HepG2 (cell line): Measurements from ENCODE around the gene UBAC2. TPM values are rescaled to one million over a fixed set of nuclear protein-coding genes. Genes with fewer than 3 reads are reported as not detected.

Experiments used
- ATAC-seq: fragments of 200-7000 bp; cut with Tn5 transposase; 3 replicates; pipeline ENCODE4 v1.9.1; 2020; ENCODE audit warnings: mild to moderate bottlenecking, moderate library complexity
- BruUV-seq: library from RNA; stranded (reverse); fragments of 400-500 nt; replicated peaks from 2 replicates; lab custom pipeline; 2021; lab: Mats Ljungman, UMichigan
- CTCF ChIA-PET: fragments of 300-600 bp; formaldehyde crosslinking; extraction: SDS; loops from one replicate; lab custom pipeline; 2021; ENCODE audit warnings: low total read pairs, inconsistent platforms, low intra/inter-chr PET ratio; lab: Yijun Ruan, JAX
- POLR2A ChIA-PET: fragments of 350-600 bp; sonication (Branson Sonifier 250); formaldehyde crosslinking; loops from one replicate; lab custom pipeline; 2020; ENCODE audit warnings: antibody characterized with exemption, inconsistent platforms; lab: Yijun Ruan, JAX
- DNase-seq: peaks from one replicate; pipeline ENCODE4 v3.0.0-alpha.2; 2015; ENCODE audit warnings: low spot score
- FAIRE-seq: peaks from 3 replicates; lab custom pipeline; 2011; peaks lifted over from hg19 to GRCh38; lab: Jason Lieb, UNC
- H2AFZ ChIP-seq: one replicate; pipeline ENCODE4 v1.6.1; 2011; ENCODE audit warnings: low read length, inconsistent platforms
- H3K27ac ChIP-seq: fragments of 300-600 bp; 3 replicates; pipeline ENCODE4 v1.8.0; 2011; ENCODE audit warnings: mixed run types, mild to moderate bottlenecking, mixed read lengths, low read length, inconsistent platforms; ENCODE audit not compliant: insufficient read depth; ENCODE audit errors: extremely low read length
- H3K27me3 ChIP-seq, 2 experiments: fragments of 200-600 bp in 1 of 2; 2 replicates in 1 of 2; 3 replicates in 1 of 2; pipeline versions ENCODE4 v1.6.0 to v1.8.0; 2011; ENCODE audit warnings: low read length in 2 of 2, mild to moderate bottlenecking in 2 of 2, moderate library complexity in 2 of 2, inconsistent platforms in 1 of 2; ENCODE audit not compliant: insufficient read depth in 2 of 2, control insufficient read depth in 1 of 2
- H3K36me3 ChIP-seq, 2 experiments: fragments of 200-600 bp in 1 of 2; replicated peaks in 1 of 2; 2 replicates in 1 of 2; 3 replicates in 1 of 2; pipeline versions ENCODE4 v1.5.1 to v1.8.0; 2011; ENCODE audit warnings: low read length in 2 of 2, inconsistent platforms in 1 of 2; ENCODE audit not compliant: insufficient read depth in 2 of 2, control insufficient read depth in 1 of 2
- H3K4me1 ChIP-seq: 2 replicates; pipeline ENCODE4 v1.5.1; 2012; ENCODE audit warnings: low read length, inconsistent platforms; ENCODE audit not compliant: insufficient read depth
- H3K4me2 ChIP-seq: 2 replicates; pipeline ENCODE4 v1.6.0; 2011; ENCODE audit warnings: low read depth, low read length, inconsistent platforms
- H3K4me3 ChIP-seq, 3 experiments: fragments of 200-600 bp in 1 of 3; sonication (generic), shearing (Covaris generic) in 1 of 3; replicated peaks in 1 of 3; 2 replicates each; pipeline ENCODE4 v1.5.1; 2011 to 2016; ENCODE audit warnings: low read length in 3 of 3, inconsistent platforms in 2 of 3, low read depth in 2 of 3, mild to moderate bottlenecking in 2 of 3, control low read depth in 1 of 3, mixed read lengths in 1 of 3; ENCODE audit not compliant: insufficient read depth in 1 of 3
- H3K79me2 ChIP-seq: one replicate; pipeline ENCODE4 v1.6.1; 2011; ENCODE audit warnings: low read length, inconsistent platforms; ENCODE audit not compliant: insufficient read depth
- H3K9ac ChIP-seq: 2 replicates; pipeline ENCODE4 v1.6.0; 2011; ENCODE audit warnings: mild to moderate bottlenecking, low read depth, low read length, inconsistent platforms; ENCODE audit not compliant: insufficient read depth
- H3K9me3 ChIP-seq: 2 replicates; pipeline ENCODE4 v1.5.1; 2012; ENCODE audit warnings: mild to moderate bottlenecking, low read length
- H4K20me1 ChIP-seq: 2 replicates; pipeline ENCODE4 v1.6.0; 2011; ENCODE audit warnings: inconsistent platforms, mild to moderate bottlenecking, low read length, moderate library complexity; ENCODE audit not compliant: insufficient read depth
- ATF7 ChIP-seq, 2 experiments: fragments of 450-650 bp in 1 of 2; sonication (generic) in 1 of 2; formaldehyde crosslinking in 1 of 2; IDR thresholded peaks; 2 replicates each; pipeline versions ENCODE4 v1.4.0 to v1.6.1; 2016 to 2020; ENCODE audit warnings: antibody characterized with exemption in 1 of 2, mild to moderate bottlenecking in 1 of 2, missing genetic modification reagents in 1 of 2
- ATF7-NPFF ChIP-seq: sonication (generic); formaldehyde crosslinking; IDR thresholded peaks from 2 replicates; pipeline ENCODE4 v1.8.1; 2023; ENCODE audit warnings: mild to moderate bottlenecking, low read depth, missing genetic modification reagents, moderate library complexity
- FOSL2 ChIP-seq: sonication (generic); formaldehyde crosslinking; IDR thresholded peaks from 2 replicates; pipeline ENCODE4 v1.4.0; 2020; ENCODE audit warnings: missing genetic modification reagents
- JDP2 ChIP-seq: sonication (generic); formaldehyde crosslinking; IDR thresholded peaks from 2 replicates; pipeline ENCODE4 v1.8.1; 2022; ENCODE audit warnings: missing genetic modification reagents, borderline replicate concordance
- NR2F1 ChIP-seq, 2 experiments: fragments of 450-650 bp in 1 of 2; formaldehyde crosslinking in 1 of 2; IDR thresholded peaks; 2 replicates each; pipeline versions ENCODE4 v1.5.0 to v1.6.1; 2016 to 2020; ENCODE audit warnings: mild to moderate bottlenecking in 1 of 2, missing compliant biosample characterization in 1 of 2, missing genetic modification reagents in 1 of 2, moderate library complexity in 1 of 2
- RBFOX2 ChIP-seq: fragments of 200-400 bp; formaldehyde crosslinking; IDR thresholded peaks from 2 replicates; pipeline ENCODE4 v1.6.1; 2017; ENCODE audit warnings: low read depth, mild to moderate bottlenecking, low read length
- SPEN ChIP-seq: sonication (generic); formaldehyde crosslinking; IDR thresholded peaks from 2 replicates; pipeline ENCODE4 v1.5.1; 2020; ENCODE audit warnings: low read depth, mild to moderate bottlenecking, missing genetic modification reagents
- STAG1 ChIP-seq: sonication (generic); formaldehyde crosslinking; IDR thresholded peaks from 2 replicates; pipeline ENCODE4 v1.4.0; 2020; ENCODE audit warnings: missing genetic modification reagents
- ZBTB3 ChIP-seq: sonication (generic); formaldehyde crosslinking; IDR thresholded peaks from 2 replicates; pipeline ENCODE4 v1.4.0; 2020; ENCODE audit warnings: low read depth, mild to moderate bottlenecking, moderate library complexity, missing genetic modification reagents, borderline replicate concordance
- ZNF224 ChIP-seq: sonication (generic); formaldehyde crosslinking; IDR thresholded peaks from 2 replicates; pipeline ENCODE4 v1.5.0; 2020; ENCODE audit warnings: mild to moderate bottlenecking, missing genetic modification reagents
- ZNF749 ChIP-seq: sonication (generic); formaldehyde crosslinking; IDR thresholded peaks from 2 replicates; pipeline ENCODE4 v1.8.0; 2022; ENCODE audit warnings: mild to moderate bottlenecking, missing genetic modification reagents, moderate library complexity, borderline replicate concordance
- ZNF850 ChIP-seq: sonication (generic); formaldehyde crosslinking; conservative IDR thresholded peaks from 2 replicates; pipeline ENCODE4 v1.9.0; 2021; ENCODE audit warnings: mild to moderate bottlenecking, missing genetic modification reagents
- WGBS: methylation state at CpG from one replicate; pipeline ENCODE4 v1.1.6; 2017; ENCODE audit warnings: low lambda C conversion rate; 5-methylcytosine and 5-hydroxymethylcytosine counted together
- in situ Hi-C: cut with HindIII; loops from 2 replicates; pipeline ENCODE4 v1.10.0; 2017; ENCODE audit warnings: low pct_unique_long_range_greater_than_20kb; ENCODE audit not compliant: extremely low pct_ligation_motif_present
- intact Hi-C: fragments of 100-400 bp; cut with micrococcal nuclease; formaldehyde crosslinking; loops from one replicate; pipeline ENCODE4 v1.10.0; 2022; ENCODE audit not compliant: unreplicated experiment
- polyA plus RNA-seq, 8 experiments: library from polyadenylated mRNA; depleted of rRNA in 3 of 8; stranded (reverse) in 7 of 8; unstranded in 1 of 8; fragments of >200 nt; fragmentation: Illumina TruSeq in 4 of 8; extraction: Trizol in 4 of 8; gene quantifications; 2 replicates each; pipeline versions ENCODE4 v1.2.1 to v1.2.3, GENCODE V29; 2011 to 2016; ENCODE audit warnings: low read depth in 4 of 8, missing spikeins in 1 of 8, mixed read lengths in 1 of 8; ENCODE audit not compliant: insufficient read depth in 1 of 8
- total RNA-seq, 5 experiments: library from RNA; depleted of rRNA; stranded (reverse); fragments of >200 nt; fragmentation: Illumina TruSeq; extraction: Trizol; gene quantifications; 2 replicates each; pipeline ENCODE4 v1.2.3, GENCODE V29; 2016; ENCODE audit warnings: low read depth in 1 of 5
- TF ChIP-seq, protein P1 (sequence below): sonication (generic); formaldehyde crosslinking; IDR thresholded peaks from 2 replicates; pipeline ENCODE4 v1.5.1; 2020; ENCODE audit warnings: mild to moderate bottlenecking, missing genetic modification reagents
- TF ChIP-seq, protein P2 (sequence below): sonication (generic); formaldehyde crosslinking; IDR thresholded peaks from 2 replicates; pipeline ENCODE4 v1.4.0; 2020; ENCODE audit warnings: mild to moderate bottlenecking, missing genetic modification reagents

The UBAC2 gene
- total and polyA plus RNA-seq, 2 of the 13 experiments (the other 11 are each of a cell fraction or from before 2014, with no cell fraction given): 61.3 to 80.8 TPM

DNA sequence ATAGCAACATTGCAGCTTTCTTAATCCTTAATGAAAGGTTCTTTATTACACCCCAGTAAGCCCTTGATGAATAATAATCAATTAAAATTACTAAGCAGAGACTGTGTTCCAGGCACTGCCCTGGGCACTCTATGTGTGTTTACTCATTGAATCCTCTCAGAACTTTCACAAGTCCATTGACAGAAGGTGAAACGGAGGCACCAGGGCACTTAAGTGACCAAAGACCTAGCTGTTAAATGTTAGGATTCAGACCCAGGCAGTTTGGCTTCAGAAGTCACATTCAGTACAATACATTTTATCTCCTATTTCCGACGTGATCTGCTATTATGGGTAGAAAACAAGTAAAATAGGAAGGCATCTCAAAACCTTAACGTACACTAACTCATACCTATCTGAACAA, 103.9 kb downstream of the UBAC2 start:
- CTCF ChIA-PET: no interaction called here
- H3K27ac ChIP-seq: no peak overlapping the region
- H3K9ac ChIP-seq: no peak overlapping the region
- no peaks in the 10 kb centered on the region for H3K9me3 ChIP-seq
- H3K27me3 ChIP-seq: no peaks in the 10 kb centered on the region
- no peak for DNase-seq
- ATAC-seq: no peak
- H3K4me1 ChIP-seq: no peaks in the 10 kb centered on the region
- H3K36me3 ChIP-seq: peaks cover 2 to 11% of the 10 kb centered on the region in 2 experiments; a peak in 4 of 5 replicates
- in situ Hi-C loops: no loop called here
- H3K4me2 ChIP-seq: no peak overlapping the region
- no peak overlapping the region for H3K4me3 ChIP-seq
- TF ChIP-seq JDP2 (CRISPR knock-in tag): no peak
- no peak for TF ChIP-seq NR2F1 (CRISPR knock-in tag; IDR thresholded peaks at IDR 0.05)
- no peak for TF ChIP-seq ZNF224 (CRISPR knock-in tag)
- TF ChIP-seq FOSL2 (CRISPR knock-in tag): no peak
- TF ChIP-seq ZBTB3 (CRISPR knock-in tag): no peak
- TF ChIP-seq ZNF749 (CRISPR knock-in tag): no peak
- no peak for TF ChIP-seq ATF7 (IDR thresholded peaks at IDR 0.05)
- no peak for TF ChIP-seq ATF7 (CRISPR knock-in tag; IDR thresholded peaks at IDR 0.05)
- no peak for TF ChIP-seq SPEN (CRISPR knock-in tag)
- TF ChIP-seq, protein P1, sequence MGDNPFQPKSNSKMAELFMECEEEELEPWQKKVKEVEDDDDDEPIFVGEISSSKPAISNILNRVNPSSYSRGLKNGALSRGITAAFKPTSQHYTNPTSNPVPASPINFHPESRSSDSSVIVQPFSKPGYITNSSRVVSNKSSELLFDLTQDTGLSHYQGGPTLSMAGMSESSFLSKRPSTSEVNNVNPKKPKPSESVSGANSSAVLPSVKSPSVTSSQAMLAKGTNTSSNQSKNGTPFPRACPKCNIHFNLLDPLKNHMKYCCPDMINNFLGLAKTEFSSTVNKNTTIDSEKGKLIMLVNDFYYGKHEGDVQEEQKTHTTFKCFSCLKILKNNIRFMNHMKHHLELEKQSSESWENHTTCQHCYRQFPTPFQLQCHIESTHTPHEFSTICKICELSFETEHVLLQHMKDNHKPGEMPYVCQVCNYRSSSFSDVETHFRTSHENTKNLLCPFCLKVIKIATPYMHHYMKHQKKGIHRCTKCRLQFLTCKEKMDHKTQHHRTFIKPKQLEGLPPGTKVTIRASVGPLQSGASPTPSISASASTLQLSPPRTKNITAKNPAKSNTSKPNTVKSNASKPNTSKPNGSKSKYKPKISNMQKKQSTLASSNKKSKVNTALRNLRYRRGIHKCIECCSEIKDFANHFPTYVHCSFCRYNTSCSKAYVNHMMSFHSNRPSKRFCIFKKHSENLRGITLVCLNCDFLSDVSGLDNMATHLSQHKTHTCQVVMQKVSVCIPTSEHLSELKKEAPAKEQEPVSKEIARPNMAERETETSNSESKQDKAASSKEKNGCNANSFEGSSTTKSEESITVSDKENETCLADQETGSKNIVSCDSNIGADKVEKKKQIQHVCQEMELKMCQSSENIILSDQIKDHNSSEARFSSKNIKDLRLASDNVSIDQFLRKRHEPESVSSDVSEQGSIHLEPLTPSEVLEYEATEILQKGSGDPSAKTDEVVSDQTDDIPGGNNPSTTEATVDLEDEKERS: no peak
- no peak for TF ChIP-seq ZNF850
- no peak for TF ChIP-seq STAG1 (CRISPR knock-in tag)
- no peak for TF ChIP-seq ATF7-NPFF (CRISPR knock-in tag)
- TF ChIP-seq, protein P2, sequence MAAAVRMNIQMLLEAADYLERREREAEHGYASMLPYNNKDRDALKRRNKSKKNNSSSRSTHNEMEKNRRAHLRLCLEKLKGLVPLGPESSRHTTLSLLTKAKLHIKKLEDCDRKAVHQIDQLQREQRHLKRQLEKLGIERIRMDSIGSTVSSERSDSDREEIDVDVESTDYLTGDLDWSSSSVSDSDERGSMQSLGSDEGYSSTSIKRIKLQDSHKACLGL (CRISPR knock-in tag): no peak
- TF ChIP-seq RBFOX2: no peak
- POLR2A ChIA-PET: no interaction called here
- FAIRE-seq: no peak
- H4K20me1 ChIP-seq: no peaks in the 10 kb centered on the region
- H2AFZ ChIP-seq: no peak overlapping the region
- no peaks in the 10 kb centered on the region for H3K79me2 ChIP-seq
- intact Hi-C loops: no loop called here
- WGBS: 93% methylated on average over 4 of the region's 4 CpGs
- no TSS peak for BruUV-seq
